Kidney glomerular epithelial cell (primary cell): Measurements from ENCODE around the gene ZEB2.
"Not testable (repeated sequence)": the region's sequence is repeated elsewhere in the genome, so short reads cannot be mapped to it uniquely, and the experiment has no call there.

Experiments used
- DNase-seq: peaks from one replicate; lab custom pipeline; 2025; lab: John Stamatoyannopoulos, UW

Gene ZEB2

GRCh38 chr2:144383571-144384100 lies 136.3 kb downstream of the ZEB2 start:
- no peak for DNase-seq

- no peak for DNase-seq
Measured at GRCh38 chr2:144382849-144383248, 137.1 kb downstream of the ZEB2 start.

- no peak for DNase-seq
Measured at GRCh38 chr2:144381716-144382115, 138.2 kb downstream of the ZEB2 start.

- no peak for DNase-seq
Measured at GRCh38 chr2:144379851-144380311, 140.0 kb downstream of the ZEB2 start.

GRCh38 chr2:144378551-144378950 lies 141.4 kb downstream of the ZEB2 start:
- no peak for DNase-seq

- no peak for DNase-seq
Measured at GRCh38 chr2:144377914-144378313, 142.0 kb downstream of the ZEB2 start.

- DNase-seq: no peak
Measured at GRCh38 chr2:144376926-144377325, 143.0 kb downstream of the ZEB2 start.

- DNase-seq: no peak
Measured at GRCh38 chr2:144376460-144376859, 143.5 kb downstream of the ZEB2 start.

- no peak for DNase-seq
Measured at GRCh38 chr2:144374163-144374661, 145.7 kb downstream of the ZEB2 start.

GRCh38 chr2:144372410-144373080 lies 147.4 kb downstream of the ZEB2 start:
- no peak for DNase-seq

- no peak for DNase-seq
Measured at GRCh38 chr2:144370937-144371584, 148.9 kb downstream of the ZEB2 start.

- no peak for DNase-seq
Measured at GRCh38 chr2:144369416-144369815, 150.5 kb downstream of the ZEB2 start.

- DNase-seq: no peak
Measured at GRCh38 chr2:144366825-144367429, 153.0 kb downstream of the ZEB2 start.

- peak; percentile 72 for DNase-seq
Measured at GRCh38 chr2:144364944-144365738, 154.8 kb downstream of the ZEB2 start.

GRCh38 chr2:144364247-144364646 lies 155.7 kb downstream of the ZEB2 start:
- not testable (repeated sequence) for DNase-seq

- DNase-seq: no peak
Measured at GRCh38 chr2:144362401-144362800, 157.5 kb downstream of the ZEB2 start.

GRCh38 chr2:144361742-144362141 lies 158.2 kb downstream of the ZEB2 start:
- no peak for DNase-seq

- no peak for DNase-seq
Measured at GRCh38 chr2:144359684-144360083, 160.2 kb downstream of the ZEB2 start.

GRCh38 chr2:144358979-144359541 lies 160.9 kb downstream of the ZEB2 start:
- DNase-seq: no peak

GRCh38 chr2:144358374-144358964 lies 161.4 kb downstream of the ZEB2 start:
- DNase-seq: no peak
